NCI-H1694 (cell line): ENCODE results near the gene GREM2.
A peak's percentile ranks its signal among the peaks of the same experiment; 100 is the strongest.

Source experiments
- DNase-seq: peaks from one replicate; lab custom pipeline; 2025; lab: John Stamatoyannopoulos, UW

The GREM2 gene

DNA sequence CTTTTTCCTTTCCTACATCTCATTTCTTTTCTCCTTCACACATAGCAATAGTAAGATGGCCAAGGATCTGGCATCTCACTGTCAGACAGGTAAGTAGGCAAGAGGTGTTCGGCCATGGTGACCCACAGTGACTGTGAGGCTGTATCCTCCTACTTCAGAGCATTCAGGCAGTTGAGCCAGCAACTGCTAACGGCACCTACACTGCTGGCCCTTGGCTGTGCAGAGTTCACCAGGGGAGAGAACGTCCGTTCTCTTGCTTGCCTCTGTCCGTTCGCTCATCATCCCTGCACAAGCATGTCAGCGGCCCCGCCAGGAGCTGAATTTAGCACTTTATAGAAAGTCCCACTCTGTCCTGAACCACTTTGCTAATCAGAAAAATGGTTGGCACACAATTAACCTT lies 113.6 kb downstream of the GREM2 start:
- no peak for DNase-seq

DNA sequence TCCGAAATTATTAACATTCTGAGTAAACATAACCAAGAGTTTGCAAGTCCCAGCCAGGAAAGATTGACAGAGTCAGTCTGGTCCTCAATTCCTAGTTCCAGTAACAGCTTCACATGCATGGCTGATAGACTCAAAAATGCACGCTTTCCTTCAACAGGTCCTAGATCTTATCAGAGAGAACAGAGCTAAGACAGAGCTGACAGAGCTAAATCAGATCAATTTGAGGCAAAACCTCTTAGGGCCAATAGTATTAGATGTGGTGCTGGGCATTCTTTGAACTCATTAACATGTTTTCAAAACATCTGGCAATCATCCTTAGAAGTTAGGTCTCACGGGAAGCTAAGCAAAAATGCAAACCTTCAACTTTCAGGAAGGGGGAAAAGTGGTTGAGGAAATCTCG lies 114.0 kb downstream of the GREM2 start:
- no peak for DNase-seq

DNA sequence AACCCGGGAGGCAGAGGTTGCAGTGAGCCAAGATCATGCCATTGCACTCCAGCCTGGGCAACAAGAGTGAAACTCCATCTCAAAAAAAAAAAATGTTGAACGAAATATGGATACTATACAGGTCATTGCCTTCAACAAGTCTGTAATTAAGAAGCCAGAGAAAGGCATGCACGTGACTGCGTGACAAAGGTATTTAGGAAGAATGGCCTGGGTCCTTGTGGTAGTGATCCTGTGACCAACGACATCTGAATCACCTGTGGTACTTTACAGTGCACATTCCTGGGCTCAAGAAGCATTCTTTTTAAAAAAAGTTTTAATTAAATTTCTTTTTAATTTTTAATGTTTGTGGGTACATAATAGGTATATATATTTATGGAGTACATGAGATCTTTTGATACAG lies 115.0 kb downstream of the GREM2 start:
- no peak for DNase-seq

DNA sequence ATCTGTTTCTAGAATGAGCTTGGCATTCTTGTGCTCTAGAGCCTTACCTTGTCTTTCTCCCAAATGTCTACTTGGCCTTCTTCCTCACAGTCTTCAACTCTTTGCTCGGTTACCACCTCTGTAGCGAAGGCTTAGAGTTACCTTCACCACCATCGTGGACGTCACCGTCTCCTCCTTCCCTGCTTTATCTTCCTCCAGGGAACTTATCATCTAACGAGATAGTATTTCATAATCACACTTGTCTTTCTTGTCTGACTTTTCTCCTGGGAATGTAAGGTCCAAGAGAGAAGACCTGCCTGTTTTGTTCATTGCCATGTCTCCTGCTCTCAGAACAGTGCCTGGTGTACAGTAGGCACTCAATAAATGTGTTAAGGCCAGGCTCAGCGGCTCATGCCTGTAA lies 115.6 kb downstream of the GREM2 start:
- DNase-seq, result no peak

DNA sequence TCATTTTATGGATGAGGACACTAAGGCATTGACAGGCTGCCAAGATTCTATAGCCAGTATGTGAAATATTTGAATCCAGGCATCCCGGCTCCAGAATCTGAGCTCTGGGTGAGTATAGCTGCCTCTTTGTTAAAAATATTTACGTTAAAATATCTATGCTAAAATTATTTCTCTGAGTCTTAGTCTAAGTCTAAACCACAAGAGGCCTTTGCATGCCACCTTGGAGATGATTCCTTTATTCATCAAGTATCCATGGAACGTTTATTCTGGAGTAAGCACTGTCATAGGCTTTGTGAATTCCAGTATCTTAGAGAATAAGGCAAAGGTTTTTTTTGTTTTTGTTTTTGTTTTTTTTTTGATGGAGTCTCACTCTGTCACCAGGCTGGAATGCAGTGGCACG lies 116.4 kb downstream of the GREM2 start:
- DNase-seq, result no peak

DNA sequence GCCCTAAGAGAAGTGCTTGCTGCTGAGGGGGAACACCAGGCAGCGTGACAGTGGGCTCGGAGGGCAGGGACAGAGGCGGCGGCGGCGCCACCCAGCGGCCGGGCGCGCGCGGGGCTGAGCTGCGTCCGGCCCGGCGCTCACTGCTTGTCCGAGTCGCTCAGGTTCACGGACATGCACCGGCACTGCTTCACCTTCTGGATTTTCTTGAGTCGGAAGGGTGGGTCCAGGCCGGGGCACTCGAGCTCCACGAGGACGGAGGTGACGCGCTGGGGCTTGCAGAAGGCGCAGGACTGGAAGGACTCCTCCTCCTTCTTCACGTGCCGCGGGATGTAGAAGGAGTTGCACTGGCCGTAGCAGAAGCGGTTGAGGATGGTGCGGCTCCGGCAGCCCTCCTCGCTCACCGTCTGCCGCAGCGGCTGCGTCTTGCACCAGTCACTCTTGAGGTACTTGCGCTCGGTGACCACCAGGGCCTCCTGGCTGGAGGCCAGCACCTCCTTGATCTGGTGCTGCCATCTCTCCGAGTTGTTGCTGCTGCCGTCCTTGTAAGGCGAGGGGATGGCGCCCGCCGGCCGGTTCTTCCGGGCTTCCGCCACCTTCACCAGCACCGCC lies 119.0 kb downstream of the GREM2 start:
- DNase-seq, result no peak

DNA sequence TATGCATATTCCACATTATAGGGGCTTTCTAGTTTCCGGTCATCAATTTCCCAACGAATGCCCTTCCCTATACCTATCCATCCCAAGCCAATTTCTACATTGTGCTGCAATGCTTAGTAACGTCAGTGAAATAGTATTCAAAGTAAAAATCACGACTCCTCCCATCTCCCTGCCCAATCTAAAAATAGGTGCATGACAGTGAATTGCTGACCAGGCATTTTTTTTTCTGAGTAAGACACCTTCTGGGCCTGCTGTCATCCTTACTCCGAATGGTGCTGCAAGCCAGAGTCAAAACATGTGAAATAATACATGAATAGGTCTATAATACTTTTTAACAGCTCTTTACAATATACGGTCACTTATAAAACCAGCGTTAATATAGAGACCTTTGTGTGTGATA lies 120.2 kb downstream of the GREM2 start:
- DNase-seq, result no peak

DNA sequence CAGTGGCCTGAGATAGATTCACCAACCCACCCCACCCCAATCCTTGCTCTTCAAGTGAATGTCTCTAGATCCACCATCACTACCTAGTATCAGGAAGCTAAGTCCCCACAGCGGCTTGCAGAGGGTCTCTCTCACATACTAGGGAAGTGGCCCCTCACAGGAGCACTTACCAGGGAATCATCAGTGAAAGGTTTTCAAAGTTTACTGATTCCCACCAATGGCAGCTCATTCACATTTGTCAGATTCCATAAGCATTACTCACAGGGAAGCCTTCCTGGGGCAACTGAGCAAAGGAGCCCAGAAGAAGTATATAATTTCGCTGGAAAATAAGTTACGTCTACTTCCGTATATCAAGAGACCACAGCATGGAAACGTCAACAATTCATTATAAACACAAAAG lies 120.8 kb downstream of the GREM2 start:
- no peak for DNase-seq

DNA sequence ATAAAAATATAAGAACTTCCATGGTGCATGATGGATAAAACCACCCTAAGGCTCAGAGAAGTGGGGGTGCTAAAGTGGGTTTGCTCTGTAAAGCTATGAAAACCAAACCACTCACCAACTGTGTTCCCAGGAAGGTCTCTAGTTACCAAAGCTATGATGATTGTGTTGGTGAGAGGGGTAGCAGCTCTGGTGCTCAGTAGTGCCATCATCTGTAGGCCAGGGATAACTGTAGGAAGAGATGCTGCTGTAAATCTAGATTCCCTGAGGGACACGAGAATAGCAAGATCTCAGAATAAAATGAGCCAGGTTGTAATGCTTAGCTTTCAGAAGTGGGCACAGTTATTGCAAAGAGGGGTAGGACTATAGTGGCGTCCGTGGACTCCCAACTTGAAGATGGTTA lies 124.5 kb downstream of the GREM2 start:
- DNase-seq, result no peak

DNA sequence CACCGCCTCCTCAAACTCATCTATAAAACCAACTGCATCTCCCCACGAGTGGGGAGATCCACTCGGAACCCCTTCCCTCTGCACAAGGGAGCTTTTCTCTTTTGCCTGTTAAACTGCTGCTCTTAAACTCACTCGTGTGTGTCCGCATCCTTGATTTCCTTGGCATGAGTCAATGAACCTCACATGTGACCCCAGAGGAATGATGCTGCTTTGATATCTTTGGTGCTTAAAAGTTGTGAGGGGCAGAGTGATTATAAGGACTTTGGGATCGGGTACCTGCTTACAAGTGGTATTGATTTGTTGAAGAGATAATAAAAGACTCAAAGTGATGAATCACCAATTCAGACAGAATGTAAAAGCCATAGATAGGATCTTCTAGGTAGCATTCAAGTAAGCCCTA lies 125.3 kb downstream of the GREM2 start:
- DNase-seq, result no peak

DNA sequence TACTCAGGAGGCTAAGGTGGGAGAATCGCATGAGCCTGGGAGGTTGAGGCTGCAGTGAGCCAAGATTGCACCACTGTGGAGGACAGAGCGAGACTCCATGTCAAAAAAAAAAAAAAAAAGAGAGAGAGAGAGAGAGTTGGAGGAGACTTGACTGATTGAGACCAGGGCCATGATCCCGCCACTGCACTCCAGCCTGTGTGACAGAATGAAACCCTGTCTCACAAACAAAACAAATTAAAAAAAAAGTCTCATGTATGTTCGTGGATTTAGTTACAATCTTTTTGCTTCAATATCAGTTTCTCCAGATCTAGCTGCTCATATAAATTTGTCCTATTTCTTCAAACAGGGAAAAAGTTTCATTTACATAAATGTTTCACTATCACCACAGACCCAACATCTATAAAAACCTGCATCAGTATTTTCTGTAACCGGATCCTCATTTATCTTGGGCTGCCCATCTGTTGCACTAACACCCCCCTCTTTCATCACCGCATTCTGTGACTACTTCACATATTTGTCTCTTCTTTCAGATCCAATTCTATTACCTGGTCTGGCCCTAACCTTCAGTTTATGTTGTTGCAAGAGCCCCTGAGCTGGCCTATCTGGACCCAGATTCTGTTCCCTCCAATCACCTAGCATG lies 127.0 kb downstream of the GREM2 start:
- no peak for DNase-seq

DNA sequence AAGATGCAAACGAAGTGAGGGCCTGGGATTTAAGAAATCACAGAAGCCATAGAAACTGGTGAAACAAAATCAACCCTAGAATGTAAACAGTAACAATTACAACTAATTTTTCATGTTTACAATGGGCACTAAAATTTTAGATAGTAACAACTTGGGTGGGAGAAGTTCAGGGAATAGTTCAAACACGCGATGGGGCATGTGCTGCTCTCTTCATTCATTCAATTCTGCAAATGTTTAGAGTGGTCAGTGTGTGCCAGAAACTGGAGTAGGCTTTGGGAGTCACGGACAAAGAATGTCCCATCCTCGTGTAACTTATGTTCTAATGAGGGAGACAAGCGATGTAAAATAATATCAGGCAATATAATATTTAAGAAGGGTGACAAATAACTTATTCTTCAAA lies 133.4 kb downstream of the GREM2 start:
- no peak for DNase-seq

DNA sequence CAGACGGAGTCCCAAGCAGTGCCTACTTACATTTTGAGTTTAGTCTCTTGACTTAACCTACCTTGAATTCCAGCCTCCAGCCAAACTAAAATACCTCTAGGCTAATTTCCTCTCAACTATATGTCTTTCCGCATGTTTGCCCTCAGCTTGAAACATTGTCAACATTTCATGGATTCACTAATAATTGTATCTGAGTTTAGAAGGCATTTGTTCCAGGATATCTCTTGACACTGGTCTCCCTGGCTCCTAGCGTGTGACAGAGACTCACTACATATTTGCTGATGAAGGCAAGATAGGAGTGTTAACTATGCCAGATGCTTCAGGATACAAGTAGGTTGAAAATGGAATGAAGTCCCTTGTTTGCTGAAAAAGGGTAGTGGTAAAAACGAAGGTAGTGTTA lies 136.1 kb downstream of the GREM2 start:
- DNase-seq, result no peak

DNA sequence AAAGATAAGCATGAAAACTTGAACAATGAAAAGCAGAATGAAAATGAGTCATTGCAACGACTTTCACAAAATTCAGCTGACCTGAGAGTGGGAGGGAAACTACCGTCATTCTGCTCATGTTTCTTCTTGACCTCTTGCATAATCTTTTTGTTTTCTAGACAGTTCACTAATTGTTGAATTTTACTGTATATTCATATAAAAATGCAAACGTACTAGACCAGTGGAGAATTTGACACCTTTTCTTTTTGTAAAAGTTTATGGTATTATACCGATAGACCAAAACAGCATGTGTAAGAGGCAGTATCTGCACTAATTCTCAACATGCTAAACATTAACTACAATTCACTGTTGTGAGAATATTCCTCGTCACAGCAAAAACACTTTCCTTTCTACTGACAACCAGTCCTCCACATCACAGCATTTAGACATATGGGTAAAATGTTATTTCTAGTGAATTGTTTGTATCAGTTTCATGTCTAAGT lies 137.8 kb downstream of the GREM2 start:
- no peak for DNase-seq

DNA sequence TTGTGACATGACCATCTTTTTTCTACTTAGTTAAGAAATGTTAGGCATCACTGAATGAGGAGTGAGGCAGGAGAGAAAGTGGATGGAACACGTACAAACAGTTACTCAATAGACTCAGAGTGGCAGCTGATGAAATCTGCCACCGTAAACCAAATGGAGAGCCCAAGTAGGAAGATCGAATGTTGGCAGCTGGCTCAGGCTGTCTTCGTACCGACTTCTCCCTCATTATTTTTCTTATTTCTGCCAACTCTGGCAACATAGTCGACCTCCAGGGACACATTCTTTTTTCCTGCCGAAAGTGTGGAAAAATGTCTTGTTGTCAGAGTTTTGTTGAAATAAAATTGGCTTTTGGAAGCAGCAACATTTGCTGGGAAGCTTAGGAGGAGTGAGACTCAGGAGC lies 143.3 kb downstream of the GREM2 start:
- no peak for DNase-seq

DNA sequence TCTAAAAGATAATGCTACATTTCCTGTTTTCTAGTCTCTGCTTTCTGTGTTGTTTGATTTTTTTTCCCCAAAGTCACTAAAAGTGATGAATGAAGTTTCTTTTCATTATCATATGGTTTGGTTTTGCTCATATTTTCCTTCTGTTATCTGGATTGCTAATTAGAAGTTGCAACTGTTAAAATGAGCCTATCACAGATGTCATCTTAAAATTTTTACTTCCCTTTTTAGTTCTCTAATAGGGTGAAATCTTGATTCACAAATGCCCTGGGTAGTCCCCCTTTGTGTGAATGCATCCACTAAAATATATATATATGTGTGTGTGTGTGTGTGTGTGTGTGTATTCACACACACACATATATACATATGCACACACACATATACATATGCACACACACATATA lies 144.1 kb downstream of the GREM2 start:
- DNase-seq, result no peak

DNA sequence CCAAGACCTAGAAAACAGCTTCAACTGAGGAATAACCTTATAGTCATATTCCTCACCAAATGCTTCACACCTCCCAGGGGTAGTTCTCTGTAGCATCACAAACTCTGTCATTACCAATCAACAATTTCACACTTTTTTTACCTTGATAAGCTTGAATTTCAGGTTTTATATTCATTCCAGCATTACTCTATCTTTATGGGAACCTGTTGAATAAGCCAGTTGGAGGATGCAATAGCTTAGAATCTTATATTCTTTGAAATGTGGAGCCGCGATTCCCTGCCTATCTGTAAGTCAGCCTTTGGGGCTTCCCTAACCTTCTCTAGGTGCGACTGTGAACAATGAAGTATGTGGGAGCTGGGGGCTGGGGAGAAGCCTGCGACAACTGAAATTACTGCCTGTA lies 145.4 kb downstream of the GREM2 start:
- no peak for DNase-seq

DNA sequence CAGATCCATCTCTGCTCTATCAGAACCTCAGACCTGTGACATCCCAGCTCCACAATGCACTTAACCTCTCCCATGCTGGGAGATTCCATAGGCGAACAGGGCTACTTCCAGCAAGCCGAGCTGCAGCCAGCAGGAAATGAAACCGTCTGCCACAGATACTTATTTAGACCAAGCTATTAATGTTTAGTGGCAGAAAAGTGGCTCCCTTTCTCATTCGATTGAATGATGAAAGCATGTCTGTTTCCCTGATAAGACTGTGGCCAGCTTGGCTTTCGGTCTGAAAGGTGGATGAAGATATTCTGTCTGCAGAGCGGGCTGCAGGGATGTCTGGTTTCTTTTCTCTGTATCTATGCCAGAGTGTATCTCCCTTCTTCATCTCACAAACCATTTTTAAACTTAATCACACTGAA lies 146.4 kb downstream of the GREM2 start:
- no peak for DNase-seq

DNA sequence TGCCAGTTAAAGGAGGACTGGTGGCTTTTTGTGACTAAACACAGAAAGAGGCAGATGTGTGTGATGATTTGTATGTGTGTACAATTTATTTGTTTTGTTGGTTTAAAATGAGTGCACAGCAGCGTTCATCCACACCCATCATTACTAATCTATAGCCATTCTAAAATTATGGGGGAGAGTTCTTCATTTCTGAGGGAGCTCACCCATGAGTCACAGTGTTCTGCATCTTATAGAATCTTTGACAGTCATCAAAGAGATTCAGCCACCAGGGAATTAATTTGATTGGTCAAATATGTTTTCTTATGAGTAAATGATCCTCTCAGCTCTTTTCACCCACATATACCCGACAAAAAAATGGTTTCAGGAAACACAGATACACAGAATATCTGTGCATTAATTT lies 147.9 kb downstream of the GREM2 start:
- no peak for DNase-seq

DNA sequence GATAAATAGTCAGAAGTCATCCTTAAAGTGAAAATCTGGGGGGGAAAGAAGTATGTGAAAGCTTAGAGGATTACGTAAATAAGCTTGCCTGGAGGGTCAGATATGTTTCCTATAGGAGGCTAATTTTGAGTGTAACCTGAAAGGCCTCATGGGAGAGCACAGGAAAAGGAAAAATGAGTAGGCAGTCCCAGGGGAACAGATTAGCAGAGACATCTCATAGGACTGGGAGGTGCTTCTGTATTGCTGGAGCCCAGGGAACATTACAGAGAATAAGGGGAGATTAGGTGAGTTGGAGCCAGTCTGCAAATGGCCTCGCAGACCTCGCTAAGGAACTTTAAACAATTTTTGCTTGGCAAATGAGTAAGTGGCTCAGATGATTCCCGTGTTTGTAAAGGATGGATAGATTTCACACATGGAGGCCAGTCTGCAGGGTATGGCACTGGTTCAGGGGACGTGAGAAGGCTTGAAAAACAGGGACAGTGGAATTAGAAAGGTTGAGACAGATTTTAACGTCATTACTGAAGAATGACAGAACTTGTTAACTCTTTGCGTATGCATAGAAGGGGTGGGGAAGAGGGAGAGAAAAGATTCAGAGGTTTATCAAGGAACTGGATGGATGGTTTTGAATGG lies 149.1 kb downstream of the GREM2 start:
- DNase-seq, result no peak

DNA sequence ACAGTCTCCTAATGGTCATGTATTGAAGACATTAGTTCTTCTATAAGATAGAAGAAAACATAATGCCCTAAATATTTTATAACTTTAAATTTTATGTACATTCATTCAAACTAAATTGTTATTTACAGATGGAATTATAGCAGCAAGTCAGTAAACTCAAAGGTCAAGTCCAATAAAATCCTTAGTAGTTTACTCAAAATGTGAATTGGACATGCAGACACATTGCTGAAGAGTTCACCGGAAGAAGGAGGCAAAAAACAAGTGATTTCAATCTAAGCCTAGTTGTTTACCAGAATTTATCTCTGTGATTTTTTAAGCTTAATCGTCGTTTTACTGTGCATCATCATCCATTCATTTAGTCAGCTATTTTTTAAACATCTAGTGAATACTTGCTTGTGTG lies 149.7 kb downstream of the GREM2 start:
- DNase-seq, result no peak

DNA sequence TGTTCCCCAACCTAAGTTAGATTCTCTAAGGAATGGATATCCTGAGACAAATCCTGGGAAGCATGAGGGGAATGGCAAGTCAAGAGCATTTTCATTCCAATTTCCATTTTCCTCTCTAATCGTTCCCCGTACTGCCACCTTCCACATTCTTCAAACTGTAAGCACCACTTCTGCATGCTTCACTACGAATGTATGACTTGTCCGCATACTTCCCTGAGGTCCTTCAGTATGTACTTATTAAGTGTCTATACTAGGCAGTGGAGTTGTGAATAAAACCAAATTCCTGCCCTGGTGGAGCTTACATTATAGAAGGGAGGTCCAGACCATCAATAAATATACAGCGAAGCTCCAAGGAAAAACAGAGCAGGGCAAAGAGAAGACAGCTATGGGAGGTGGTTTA lies 154.8 kb downstream of the GREM2 start:
- DNase-seq, result no peak

DNA sequence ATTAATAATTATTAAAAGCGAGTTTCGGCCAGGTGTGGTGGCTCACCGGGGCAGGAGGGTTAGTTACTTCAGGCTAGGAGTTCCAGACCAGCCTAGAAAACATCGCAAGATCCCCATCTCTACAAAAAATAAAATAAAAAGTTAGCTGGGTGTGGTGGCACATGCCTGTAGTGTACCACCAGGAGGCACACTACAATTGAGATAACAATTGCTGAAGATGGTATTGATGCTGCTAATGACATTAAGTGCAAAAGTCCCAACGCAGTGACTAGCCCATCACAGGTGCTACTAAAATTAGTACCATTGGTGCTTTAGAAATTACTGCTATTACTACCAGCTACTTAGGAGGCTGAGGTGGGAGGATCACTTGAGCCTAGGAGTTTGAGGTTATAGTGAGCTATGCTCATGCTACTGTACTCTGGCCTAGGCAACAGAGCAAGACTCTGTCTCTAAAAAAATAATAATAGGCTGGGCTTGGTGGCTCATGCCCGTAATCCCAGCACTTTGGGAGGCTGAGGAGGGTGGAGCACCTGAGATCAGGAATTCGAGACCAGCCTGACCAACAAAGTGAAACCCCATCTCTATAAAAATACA lies 156.6 kb downstream of the GREM2 start:
- DNase-seq, result peak; percentile 16
